HCT116 (cell line): ENCODE results near the gene MYBPC1. TPM values are rescaled to one million over a fixed set of nuclear protein-coding genes. Genes with fewer than 3 reads are reported as not detected.
"Not testable (repeated sequence)": the region's sequence is repeated elsewhere in the genome, so short reads cannot be mapped to it uniquely, and the experiment has no call there.

ENCODE experiments used
- ATAC-seq: fragments of 200-7000 bp; cut with Tn5 transposase; 2 replicates; pipeline ENCODE4 v1.9.1; 2020; ENCODE audit warnings: mild to moderate bottlenecking, moderate library complexity
- BruUV-seq: library from RNA; stranded (reverse); fragments of 400-500 nt; replicated peaks from 2 replicates; lab custom pipeline; 2021; lab: Mats Ljungman, UMichigan
- CTCF ChIA-PET: fragments of 300-600 bp; sonication (Branson Sonifier 250); formaldehyde crosslinking; loops from one replicate; lab custom pipeline; 2021; ENCODE audit warnings: antibody characterized with exemption; lab: Charles Lee
- POLR2A ChIA-PET: fragments of 300-600, 350-600 bp; sonication (Branson Sonifier 250); formaldehyde crosslinking; loops from one replicate; lab custom pipeline; 2021; ENCODE audit warnings: antibody characterized with exemption; lab: Charles Lee
- RAD21 ChIA-PET, 2 experiments: fragments of 300-600 bp; sonication (Branson Sonifier 250); formaldehyde crosslinking; loops; one replicate each; lab custom pipeline; 2023; ENCODE audit warnings: low total read pairs in 2 of 2; ENCODE audit not compliant: uncharacterized antibody in 2 of 2, unreplicated experiment in 2 of 2, low non-redundant PET in 1 of 2; lab: Charles Lee
- DNase-seq: peaks from one replicate; pipeline ENCODE4 v3.0.0-alpha.2; 2010; ENCODE audit warnings: low read depth, low spot score
- H2AFZ ChIP-seq: fragments of 200-600 bp; shearing (Covaris generic), sonication (generic); 2 replicates; pipeline ENCODE4 v1.6.1; 2017; ENCODE audit warnings: low read depth, mixed run types, mixed read lengths, antibody characterized with exemption, low read length; ENCODE audit not compliant: poor library complexity, severe bottlenecking
- H3K27ac ChIP-seq: 2 replicates; pipeline ENCODE4 v1.5.1; 2012; ENCODE audit warnings: low read depth, low read length
- H3K27me3 ChIP-seq: fragments of 200-600 bp; sonication (generic); 2 replicates; pipeline ENCODE4 v1.6.1; 2016; ENCODE audit warnings: mixed run types, low read length, mixed read lengths; ENCODE audit not compliant: insufficient read depth
- H3K36me3 ChIP-seq, 2 experiments: fragments of 200-500 bp in 1 of 2; fragments of 200-600 bp in 1 of 2; sonication (Bioruptor generic) in 1 of 2; sonication (generic) in 1 of 2; 2 replicates each; pipeline versions ENCODE4 v1.5.1 to v1.6.1; 2014 to 2016; ENCODE audit warnings: low read length in 2 of 2, inconsistent platforms in 1 of 2, mixed read lengths in 1 of 2, mixed run types in 1 of 2; ENCODE audit not compliant: insufficient read depth in 2 of 2, control insufficient read depth in 1 of 2
- H3K4me1 ChIP-seq, 2 experiments: fragments of 200-600 bp in 1 of 2; sonication (generic) in 1 of 2; 2 replicates each; pipeline versions ENCODE4 v1.5.1 to v1.6.1; 2012 to 2017; ENCODE audit warnings: low read length in 2 of 2, inconsistent platforms in 1 of 2, mild to moderate bottlenecking in 1 of 2, mixed read lengths in 1 of 2, mixed run types in 1 of 2, moderate library complexity in 1 of 2; ENCODE audit not compliant: insufficient read depth in 2 of 2, control insufficient read depth in 1 of 2
- H3K4me2 ChIP-seq: fragments of 200-600 bp; sonication (generic); 2 replicates; pipeline ENCODE4 v1.6.1; 2017; ENCODE audit warnings: mixed run types, low read length, mixed read lengths
- H3K4me3 ChIP-seq, 2 experiments: fragments of 200-600 bp in 1 of 2; sonication (generic) in 1 of 2; replicated peaks in 1 of 2; 2 replicates each; pipeline ENCODE4 v1.5.1; 2011 to 2016; ENCODE audit warnings: low read length in 2 of 2, control low read depth in 1 of 2, low read depth in 1 of 2, mild to moderate bottlenecking in 1 of 2, mixed read lengths in 1 of 2, mixed run types in 1 of 2
- H3K79me2 ChIP-seq: fragments of 200-600 bp; sonication (generic); 2 replicates; pipeline ENCODE4 v1.6.1; 2017; ENCODE audit warnings: mild to moderate bottlenecking, mixed run types, low read length, moderate library complexity, mixed read lengths; ENCODE audit not compliant: insufficient read depth
- H3K9ac ChIP-seq: fragments of 200-600 bp; sonication (generic); 2 replicates; pipeline ENCODE4 v1.6.1; 2016; ENCODE audit warnings: low read length, mixed read lengths
- H3K9me2 ChIP-seq: fragments of 200-600 bp; sonication (generic), shearing (Covaris generic); 2 replicates; pipeline ENCODE4 v1.6.1; 2017; ENCODE audit warnings: mixed run types, mild to moderate bottlenecking, moderate library complexity; ENCODE audit not compliant: insufficient read depth
- H3K9me3 ChIP-seq, 2 experiments: fragments of 200-500 bp in 1 of 2; fragments of 200-600 bp in 1 of 2; sonication (Bioruptor generic) in 1 of 2; sonication (generic) in 1 of 2; 2 replicates each; pipeline ENCODE4 v1.6.1; 2014 to 2017; ENCODE audit warnings: low read length in 2 of 2, mixed read lengths in 2 of 2, inconsistent platforms in 1 of 2, low read depth in 1 of 2, mild to moderate bottlenecking in 1 of 2, mixed run types in 1 of 2, moderate library complexity in 1 of 2; ENCODE audit not compliant: control insufficient read depth in 1 of 2, insufficient read depth in 1 of 2
- H4K20me1 ChIP-seq: fragments of 200-600 bp; sonication (generic), shearing (Covaris generic); 2 replicates; pipeline ENCODE4 v1.6.1; 2017; ENCODE audit warnings: mixed run types, mild to moderate bottlenecking, moderate library complexity; ENCODE audit not compliant: insufficient read depth
- ATF3 ChIP-seq: IDR thresholded peaks from 2 replicates; pipeline ENCODE4 v1.6.1; 2012
- FOSL1 ChIP-seq: IDR thresholded peaks from 2 replicates; pipeline ENCODE4 v1.6.1; 2012; ENCODE audit warnings: low read depth
- SP1 ChIP-seq: IDR thresholded peaks from 2 replicates; pipeline ENCODE4 v1.6.1; 2012; ENCODE audit warnings: low read depth
- intact Hi-C: fragments of 100-400 bp; cut with micrococcal nuclease; formaldehyde crosslinking; loops from 2 replicates; pipeline ENCODE4 v1.10.0; 2022
- total RNA-seq: library from RNA; stranded (reverse); gene quantifications from one replicate; pipeline ENCODE4 v1.2.1, GENCODE V29; 2021; ENCODE audit not compliant: unreplicated experiment
- TF ChIP-seq, protein P1 (sequence below): IDR thresholded peaks from 2 replicates; pipeline ENCODE4 v1.6.1; 2012; ENCODE audit warnings: low read depth

MYBPC1 gene
- total RNA-seq, 1 experiment from 2014 or later = not detected

DNA sequence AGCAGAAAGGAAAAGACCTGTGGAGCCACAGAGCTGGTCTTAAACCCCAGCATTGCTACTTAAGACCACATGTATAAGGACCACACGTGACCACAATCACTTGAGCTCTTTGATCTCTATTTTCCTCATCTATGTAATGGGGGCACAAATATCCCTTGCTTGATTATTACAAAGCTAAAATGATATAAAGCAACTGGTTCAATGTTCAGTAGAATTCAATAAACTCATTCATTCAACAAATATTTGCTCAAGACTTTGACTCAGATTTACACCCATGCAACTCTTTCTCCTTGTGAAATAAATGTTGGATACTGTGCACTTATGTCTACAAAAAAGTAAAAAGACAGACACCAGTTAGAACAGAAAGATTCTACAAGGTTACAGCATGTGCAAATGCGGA is 80.8 kb downstream of the MYBPC1 start (continued):
- TF ChIP-seq, protein P1, sequence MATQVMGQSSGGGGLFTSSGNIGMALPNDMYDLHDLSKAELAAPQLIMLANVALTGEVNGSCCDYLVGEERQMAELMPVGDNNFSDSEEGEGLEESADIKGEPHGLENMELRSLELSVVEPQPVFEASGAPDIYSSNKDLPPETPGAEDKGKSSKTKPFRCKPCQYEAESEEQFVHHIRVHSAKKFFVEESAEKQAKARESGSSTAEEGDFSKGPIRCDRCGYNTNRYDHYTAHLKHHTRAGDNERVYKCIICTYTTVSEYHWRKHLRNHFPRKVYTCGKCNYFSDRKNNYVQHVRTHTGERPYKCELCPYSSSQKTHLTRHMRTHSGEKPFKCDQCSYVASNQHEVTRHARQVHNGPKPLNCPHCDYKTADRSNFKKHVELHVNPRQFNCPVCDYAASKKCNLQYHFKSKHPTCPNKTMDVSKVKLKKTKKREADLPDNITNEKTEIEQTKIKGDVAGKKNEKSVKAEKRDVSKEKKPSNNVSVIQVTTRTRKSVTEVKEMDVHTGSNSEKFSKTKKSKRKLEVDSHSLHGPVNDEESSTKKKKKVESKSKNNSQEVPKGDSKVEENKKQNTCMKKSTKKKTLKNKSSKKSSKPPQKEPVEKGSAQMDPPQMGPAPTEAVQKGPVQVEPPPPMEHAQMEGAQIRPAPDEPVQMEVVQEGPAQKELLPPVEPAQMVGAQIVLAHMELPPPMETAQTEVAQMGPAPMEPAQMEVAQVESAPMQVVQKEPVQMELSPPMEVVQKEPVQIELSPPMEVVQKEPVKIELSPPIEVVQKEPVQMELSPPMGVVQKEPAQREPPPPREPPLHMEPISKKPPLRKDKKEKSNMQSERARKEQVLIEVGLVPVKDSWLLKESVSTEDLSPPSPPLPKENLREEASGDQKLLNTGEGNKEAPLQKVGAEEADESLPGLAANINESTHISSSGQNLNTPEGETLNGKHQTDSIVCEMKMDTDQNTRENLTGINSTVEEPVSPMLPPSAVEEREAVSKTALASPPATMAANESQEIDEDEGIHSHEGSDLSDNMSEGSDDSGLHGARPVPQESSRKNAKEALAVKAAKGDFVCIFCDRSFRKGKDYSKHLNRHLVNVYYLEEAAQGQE = no peak
- no peak for TF ChIP-seq SP1
- TF ChIP-seq ATF3 = no peak
- TF ChIP-seq FOSL1 = no peak

GRCh38 chr12:101676497-101676896 is 81.7 kb downstream of the MYBPC1 start:
- BruUV-seq, POLR2A ChIA-PET: not testable (repeated sequence)

More at GRCh38 chr12:101676497-101676896, 81.7 kb downstream of the MYBPC1 start:
- H3K27me3 ChIP-seq, H4K20me1 ChIP-seq, H3K4me1 ChIP-seq, H3K4me2 ChIP-seq, CTCF ChIA-PET, DNase-seq, H3K79me2 ChIP-seq, H3K27ac ChIP-seq, H3K4me3 ChIP-seq, H2AFZ ChIP-seq, H3K9me2 ChIP-seq, H3K9me3 ChIP-seq, ATAC-seq, RAD21 ChIA-PET, H3K36me3 ChIP-seq, intact Hi-C loops, H3K9ac ChIP-seq: not testable (repeated sequence)
